GM12874 (cell line): ENCODE measurements around the gene CDC42SE1.

Experiments
- TF ChIP-seq, protein P1 (sequence below): IDR thresholded peaks from 2 replicates; pipeline ENCODE4 v1.5.1; 2011; ENCODE audit warnings: low read depth, mild to moderate bottlenecking, control low read depth, low read length, moderate library complexity; ENCODE audit not compliant: insufficient read depth

The CDC42SE1 gene

DNA sequence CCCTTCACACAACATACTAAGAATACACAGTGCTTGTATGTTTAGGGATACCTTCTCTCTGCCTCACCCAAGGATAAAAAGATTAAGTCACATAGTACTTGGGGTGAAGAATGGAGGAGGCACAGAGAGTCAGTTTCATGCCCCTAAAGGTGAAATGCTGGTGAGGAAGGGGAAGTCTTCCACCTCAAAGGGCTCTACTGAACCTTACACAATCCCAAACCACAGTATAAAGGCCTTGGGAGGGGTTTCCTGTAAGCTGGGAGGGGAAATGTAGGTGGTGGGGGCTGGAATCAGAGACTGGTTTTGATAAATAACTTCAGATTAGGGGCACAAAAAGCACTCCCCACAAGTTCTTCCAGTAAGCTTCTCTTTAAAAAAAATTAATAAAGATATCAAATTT is 56.2 kb downstream of the CDC42SE1 start:
- TF ChIP-seq, protein P1, sequence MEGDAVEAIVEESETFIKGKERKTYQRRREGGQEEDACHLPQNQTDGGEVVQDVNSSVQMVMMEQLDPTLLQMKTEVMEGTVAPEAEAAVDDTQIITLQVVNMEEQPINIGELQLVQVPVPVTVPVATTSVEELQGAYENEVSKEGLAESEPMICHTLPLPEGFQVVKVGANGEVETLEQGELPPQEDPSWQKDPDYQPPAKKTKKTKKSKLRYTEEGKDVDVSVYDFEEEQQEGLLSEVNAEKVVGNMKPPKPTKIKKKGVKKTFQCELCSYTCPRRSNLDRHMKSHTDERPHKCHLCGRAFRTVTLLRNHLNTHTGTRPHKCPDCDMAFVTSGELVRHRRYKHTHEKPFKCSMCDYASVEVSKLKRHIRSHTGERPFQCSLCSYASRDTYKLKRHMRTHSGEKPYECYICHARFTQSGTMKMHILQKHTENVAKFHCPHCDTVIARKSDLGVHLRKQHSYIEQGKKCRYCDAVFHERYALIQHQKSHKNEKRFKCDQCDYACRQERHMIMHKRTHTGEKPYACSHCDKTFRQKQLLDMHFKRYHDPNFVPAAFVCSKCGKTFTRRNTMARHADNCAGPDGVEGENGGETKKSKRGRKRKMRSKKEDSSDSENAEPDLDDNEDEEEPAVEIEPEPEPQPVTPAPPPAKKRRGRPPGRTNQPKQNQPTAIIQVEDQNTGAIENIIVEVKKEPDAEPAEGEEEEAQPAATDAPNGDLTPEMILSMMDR = no peak

DNA sequence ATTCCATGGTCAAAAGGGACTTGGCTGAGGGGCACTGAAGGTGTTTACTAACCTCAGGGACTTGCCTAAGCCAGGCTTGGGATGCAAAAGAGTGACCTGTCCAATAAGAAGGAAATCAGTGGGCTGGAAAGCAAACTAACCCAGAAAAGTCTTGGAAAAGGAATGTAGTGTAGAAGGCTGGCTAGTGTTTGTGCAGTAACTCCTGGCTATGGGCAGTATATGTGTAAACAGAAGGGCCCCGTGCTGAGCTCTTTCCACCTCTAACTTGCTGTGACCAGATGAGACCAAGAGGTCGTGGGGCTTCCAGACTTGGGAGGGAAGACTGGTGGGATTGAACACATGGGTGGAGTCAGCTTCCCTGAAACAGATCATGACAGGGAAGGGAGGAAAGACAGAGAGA is 56.8 kb downstream of the CDC42SE1 start:
- TF ChIP-seq, protein P1 = no peak

DNA sequence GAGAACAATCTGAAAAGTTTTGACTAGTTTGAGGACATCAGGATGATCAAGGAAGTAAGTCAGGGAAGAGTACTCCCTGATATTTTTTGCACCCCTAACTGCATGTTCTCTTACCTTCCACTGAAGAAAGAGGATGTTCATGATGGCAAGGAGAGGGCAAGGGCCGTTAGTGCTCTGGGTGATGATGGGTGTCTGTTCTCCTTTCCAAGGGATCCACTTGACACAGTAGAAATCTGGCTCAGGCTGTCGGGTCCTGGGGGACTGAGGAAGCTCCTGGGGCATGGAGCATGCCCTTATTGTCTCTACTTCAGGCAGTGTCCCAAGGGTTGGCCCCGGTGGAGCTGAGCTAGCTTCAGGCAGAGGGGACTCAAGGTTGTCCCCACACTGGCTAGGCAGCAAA is 57.4 kb downstream of the CDC42SE1 start:
- TF ChIP-seq, protein P1 = no peak

DNA sequence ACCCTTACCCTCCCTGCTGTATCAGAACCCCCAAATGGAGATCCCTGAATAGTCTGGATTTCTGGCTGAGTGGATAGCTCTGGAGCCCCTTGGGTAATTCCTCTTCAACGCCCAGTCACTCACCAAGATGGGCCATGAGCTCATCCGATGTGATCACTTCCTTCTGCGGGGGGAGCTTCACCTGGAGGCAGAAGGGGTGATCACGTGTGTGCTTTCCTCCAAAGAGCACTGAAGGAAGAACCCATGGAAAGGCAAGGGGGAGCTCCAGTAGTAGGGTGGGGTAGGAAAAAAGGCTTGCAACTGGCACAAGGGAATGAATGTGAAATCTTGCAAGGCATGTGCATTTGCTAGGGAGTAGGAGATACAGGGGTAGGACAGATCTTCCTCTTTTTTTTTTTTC is 57.8 kb downstream of the CDC42SE1 start:
- TF ChIP-seq, protein P1 = no peak
